Body of pancreas (tissue), 4 donors: ENCODE results near the gene ANGPTL1.

Experiments
- POLR2A ChIP-seq, 3 donors: fragments of 450-650 bp; IDR thresholded peaks; one replicate each; pipeline ENCODE4 v1.6.1; 2016; ENCODE audit warnings: antibody characterized with exemption in 3 of 3, mild to moderate bottlenecking in 2 of 3
- TF ChIP-seq, protein P1 (sequence below), 7 experiments: fragments of 450-650 bp in 4 of 7; fragments of 200-600 bp in 3 of 7; sonication (generic) in 3 of 7; IDR thresholded peaks; one replicate each; pipeline ENCODE4 v1.5.1; 2016 to 2019; ENCODE audit warnings: antibody characterized with exemption in 7 of 7

DNA sequence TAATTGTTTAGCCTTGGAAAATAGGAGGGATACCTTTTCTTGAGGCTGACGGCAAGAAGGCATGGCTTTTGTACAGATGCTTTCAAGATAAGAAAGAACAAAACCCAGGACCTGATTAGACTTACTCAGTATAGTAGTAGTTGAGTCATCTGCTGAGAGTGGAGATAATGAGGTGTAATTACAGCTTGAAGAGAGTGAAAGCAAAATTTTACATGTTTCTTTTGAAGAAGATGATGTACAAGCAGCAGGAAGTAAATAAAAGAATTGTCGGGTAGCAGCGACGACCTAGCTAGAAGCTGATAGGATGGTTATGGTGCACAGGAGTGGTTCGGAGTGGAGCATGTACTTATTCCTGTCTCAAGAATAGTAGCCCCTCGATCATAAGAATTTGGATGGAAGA lies 6.6 kb downstream of the ANGPTL1 start:
- TF ChIP-seq, protein P1, sequence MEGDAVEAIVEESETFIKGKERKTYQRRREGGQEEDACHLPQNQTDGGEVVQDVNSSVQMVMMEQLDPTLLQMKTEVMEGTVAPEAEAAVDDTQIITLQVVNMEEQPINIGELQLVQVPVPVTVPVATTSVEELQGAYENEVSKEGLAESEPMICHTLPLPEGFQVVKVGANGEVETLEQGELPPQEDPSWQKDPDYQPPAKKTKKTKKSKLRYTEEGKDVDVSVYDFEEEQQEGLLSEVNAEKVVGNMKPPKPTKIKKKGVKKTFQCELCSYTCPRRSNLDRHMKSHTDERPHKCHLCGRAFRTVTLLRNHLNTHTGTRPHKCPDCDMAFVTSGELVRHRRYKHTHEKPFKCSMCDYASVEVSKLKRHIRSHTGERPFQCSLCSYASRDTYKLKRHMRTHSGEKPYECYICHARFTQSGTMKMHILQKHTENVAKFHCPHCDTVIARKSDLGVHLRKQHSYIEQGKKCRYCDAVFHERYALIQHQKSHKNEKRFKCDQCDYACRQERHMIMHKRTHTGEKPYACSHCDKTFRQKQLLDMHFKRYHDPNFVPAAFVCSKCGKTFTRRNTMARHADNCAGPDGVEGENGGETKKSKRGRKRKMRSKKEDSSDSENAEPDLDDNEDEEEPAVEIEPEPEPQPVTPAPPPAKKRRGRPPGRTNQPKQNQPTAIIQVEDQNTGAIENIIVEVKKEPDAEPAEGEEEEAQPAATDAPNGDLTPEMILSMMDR (IDR thresholded peaks at IDR 0.05) = no peak
- no peak for TF ChIP-seq POLR2A (IDR thresholded peaks at IDR 0.05)
